ENCODE results near the gene DPP8. TPM values are rescaled to one million over a fixed set of nuclear protein-coding genes. Genes with fewer than 3 reads are reported as not detected.
A peak's percentile ranks its signal among the peaks of the same experiment; 100 is the strongest.

The DPP8 gene
- polyA plus RNA-seq, 1 of the 3 experiments (the other 2 are of a cell fraction), result 14.1 TPM

- Histone ChIP-seq H3K4me1 (ENCODE audit: control insufficient read depth in 1 of 2, insufficient read depth in 2 of 2, low read depth in 1 of 2, low read length in 1 of 2) (peaks cover 3 to 35% of the 10 kb centered on the region in 2 experiments; a peak in 2 of 4 replicates), H4K20me1 (ENCODE audit: insufficient read depth) (peaks cover 39% of the 10 kb centered on the region), H3K9me2 (no peaks in the 10 kb centered on the region), H3K9ac (peak within 1 kb of the TSS; percentile 87), H3K4me2 (peak within 1 kb of the TSS; percentile 89), H3K27ac (ENCODE audit: low read depth in 2 of 2, low read length in 1 of 2) (peak within 1 kb of the TSS; percentile 61 to 84), H3K79me2 (ENCODE audit: insufficient read depth) (peaks cover 53% of the 10 kb centered on the region), H3K9me3 (no peaks in the 10 kb centered on the region), H3K36me3 (replicated peaks in 1 of 2; ENCODE audit: control insufficient read depth in 1 of 2, insufficient read depth in 2 of 2, low read length in 1 of 2) (no peaks in the 10 kb centered on the region), H2AFZ (ENCODE audit: low read depth) (peak within 1 kb of the TSS; percentile 93), H3K27me3 (ENCODE audit: insufficient read depth) (no peaks in the 10 kb centered on the region), H3F3A (replicated peaks; ENCODE audit: insufficient read depth) (peaks cover 9% of the 10 kb centered on the region), H3K4me3 (ENCODE audit: low read depth in 2 of 2, low read length in 1 of 2) (peak within 1 kb of the TSS; percentile 77 to 82)
- CTCF ChIA-PET, result interaction anchor here (0.7 to 2.3 kb wide), 3 partner anchors 15 to 340 kb away, joined by 3 to 6 read pairs (median 3); no protein-coding TSS in a partner anchor
- 1% methylated on average over 24 of the region's 88 CpGs for WGBS (ENCODE audit: low lambda C conversion rate)
- POLR2A ChIA-PET, result interaction anchor here (0.7 to 2.0 kb wide), 8 partner anchors 10 to 339 kb away, joined by 3 to 15 read pairs (median 4); partner anchors contain the start of genes INTS14, RAB11A and RNU5B-1
- TF ChIP-seq FOSL2 (IDR thresholded peaks at IDR 0.05; ENCODE audit: borderline replicate concordance, low read depth) (no peak), TCF12 (IDR thresholded peaks at IDR 0.05) (no peak), MXI1 (IDR thresholded peaks at IDR 0.05; ENCODE audit: low read depth, low read length) (peak; percentile 87), FOXJ3 (CRISPR knock-in tag; IDR thresholded peaks at IDR 0.05) (no peak), MAX (IDR thresholded peaks at IDR 0.05; ENCODE audit: low read depth) (peak; percentile 76), CHD2 (IDR thresholded peaks at IDR 0.05; ENCODE audit: low read length, partially characterized antibody) (no peak), SIN3A (IDR thresholded peaks at IDR 0.05; ENCODE audit: borderline replicate concordance, low read depth, low read length) (0 out of 2 replicates have a peak, but pooled peaks have one; percentile 33), ZBTB33 (IDR thresholded peaks at IDR 0.05; ENCODE audit: borderline replicate concordance, low read depth) (no peak), POLR2AphosphoS5 (IDR thresholded peaks at IDR 0.05; ENCODE audit: low read depth, low read length) (peak; percentile 73), FOXM1 (IDR thresholded peaks at IDR 0.05; ENCODE audit: low read depth) (no peak), TAF1 (IDR thresholded peaks at IDR 0.05; ENCODE audit: borderline replicate concordance, low read depth, low read length) (peak; percentile 55; the same call in 1 of the 2 replicates), USF1 (IDR thresholded peaks at IDR 0.05; ENCODE audit: borderline replicate concordance, low read depth) (no peak), NRF1 (IDR thresholded peaks at IDR 0.05; ENCODE audit: low read depth, low read length) (peak; percentile 86)
- peak; percentile 99 for DNase-seq
Measured at GRCh38 chr15:65530318-65531111, 13.0 kb upstream of the DPP8 start, which contains the start of gene HACD3. TSS of gene HACD3 (plus strand) at chr15:65530463. CDS start at chr15:65530632, 169 bp downstream.
